Neutrophil (primary cell): Measurements from ENCODE around the gene OAF.

ENCODE experiments used
- H3K27ac ChIP-seq: fragments of 200-600 bp; sonication (generic); 2 replicates; pipeline ENCODE4 v1.5.1; 2016; ENCODE audit warnings: mild to moderate bottlenecking, moderate library complexity
- H3K27me3 ChIP-seq: fragments of 200-600 bp; sonication (generic); 2 replicates; pipeline ENCODE4 v1.6.0; 2016; ENCODE audit warnings: mild to moderate bottlenecking
- H3K36me3 ChIP-seq: fragments of 200-600 bp; sonication (generic); 2 replicates; pipeline ENCODE4 v1.5.1; 2017
- H3K4me1 ChIP-seq, 2 experiments: fragments of 200-600 bp in 1 of 2; sonication (generic) in 1 of 2; 1 replicate in 1 of 2; 2 replicates in 1 of 2; pipeline versions ENCODE4 v1.5.1 to v1.6.1; 2013 to 2016; ENCODE audit warnings: low read depth in 1 of 2, low read length in 1 of 2, mild to moderate bottlenecking in 1 of 2, moderate library complexity in 1 of 2; ENCODE audit not compliant: control insufficient read depth in 1 of 2, insufficient read depth in 1 of 2
- H3K4me3 ChIP-seq, 2 experiments: fragments of 200-600 bp in 1 of 2; sonication (generic) in 1 of 2; 1 replicate in 1 of 2; 2 replicates in 1 of 2; pipeline ENCODE4 v1.5.1; 2013 to 2016; ENCODE audit warnings: low read depth in 1 of 2, low read length in 1 of 2, mild to moderate bottlenecking in 1 of 2, moderate library complexity in 1 of 2
- H3K9me3 ChIP-seq: fragments of 200-600 bp; sonication (generic); 2 replicates; pipeline ENCODE4 v1.5.1; 2016
- CTCF ChIP-seq: fragments of 200-600 bp; sonication (generic); IDR thresholded peaks from 2 replicates; pipeline ENCODE4 v1.5.1; 2016; ENCODE audit warnings: antibody characterized with exemption

Gene OAF

DNA sequence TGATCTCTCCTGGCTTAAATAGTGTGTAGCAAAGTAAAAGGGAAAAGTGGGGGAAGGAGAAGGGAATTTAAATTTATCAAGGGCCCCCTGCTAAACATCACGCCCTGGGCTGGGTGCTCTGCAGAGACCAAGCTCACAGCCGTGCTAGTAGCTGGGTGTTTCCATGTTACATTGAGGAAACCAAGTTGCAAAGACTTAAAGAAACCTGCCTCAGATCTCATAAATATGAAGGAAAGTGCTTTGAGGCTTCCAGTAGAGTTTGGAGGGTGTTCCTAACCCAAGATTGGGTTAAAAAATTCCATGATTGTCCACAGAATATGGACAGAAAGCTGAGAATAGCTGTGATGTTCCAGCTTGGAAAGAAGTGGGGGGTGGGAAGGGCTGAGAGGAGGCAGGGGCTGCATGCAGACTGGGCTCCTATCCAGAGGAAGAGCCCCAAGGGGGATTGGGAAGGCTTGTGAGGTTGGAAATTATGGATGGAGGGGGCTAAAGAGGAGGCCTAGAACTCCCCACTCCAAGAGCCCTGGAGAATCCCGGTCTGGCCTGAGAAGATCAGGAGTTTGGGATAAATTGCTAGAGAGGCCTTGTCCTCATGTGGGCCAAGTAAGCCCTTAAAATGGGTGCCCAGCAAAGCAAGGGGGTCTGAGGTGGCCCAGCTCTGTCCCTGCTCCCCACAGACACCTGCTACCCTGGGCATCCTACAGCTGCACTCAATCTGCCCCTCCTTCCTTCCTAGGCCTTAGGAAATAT is 25.0 kb upstream of the OAF start:
- TF ChIP-seq CTCF: no peak
- Histone ChIP-seq H3K27ac (no peak overlapping the region), H3K9me3 (no peaks in the 10 kb centered on the region), H3K36me3 (no peaks in the 10 kb centered on the region), H3K27me3 (peaks cover 17% of the 10 kb centered on the region), H3K4me3 (no peak overlapping the region), H3K4me1 (no peaks in the 10 kb centered on the region)

- Histone ChIP-seq H3K4me1 (no peaks in the 10 kb centered on the region), H3K9me3 (no peaks in the 10 kb centered on the region), H3K27ac (no peak overlapping the region), H3K4me3 (no peak overlapping the region), H3K36me3 (no peaks in the 10 kb centered on the region), H3K27me3 (peaks cover 22% of the 10 kb centered on the region)
- no peak for TF ChIP-seq CTCF
These were observed 24.4 kb upstream of the OAF start for GRCh38 chr11:120186456-120186773.

DNA sequence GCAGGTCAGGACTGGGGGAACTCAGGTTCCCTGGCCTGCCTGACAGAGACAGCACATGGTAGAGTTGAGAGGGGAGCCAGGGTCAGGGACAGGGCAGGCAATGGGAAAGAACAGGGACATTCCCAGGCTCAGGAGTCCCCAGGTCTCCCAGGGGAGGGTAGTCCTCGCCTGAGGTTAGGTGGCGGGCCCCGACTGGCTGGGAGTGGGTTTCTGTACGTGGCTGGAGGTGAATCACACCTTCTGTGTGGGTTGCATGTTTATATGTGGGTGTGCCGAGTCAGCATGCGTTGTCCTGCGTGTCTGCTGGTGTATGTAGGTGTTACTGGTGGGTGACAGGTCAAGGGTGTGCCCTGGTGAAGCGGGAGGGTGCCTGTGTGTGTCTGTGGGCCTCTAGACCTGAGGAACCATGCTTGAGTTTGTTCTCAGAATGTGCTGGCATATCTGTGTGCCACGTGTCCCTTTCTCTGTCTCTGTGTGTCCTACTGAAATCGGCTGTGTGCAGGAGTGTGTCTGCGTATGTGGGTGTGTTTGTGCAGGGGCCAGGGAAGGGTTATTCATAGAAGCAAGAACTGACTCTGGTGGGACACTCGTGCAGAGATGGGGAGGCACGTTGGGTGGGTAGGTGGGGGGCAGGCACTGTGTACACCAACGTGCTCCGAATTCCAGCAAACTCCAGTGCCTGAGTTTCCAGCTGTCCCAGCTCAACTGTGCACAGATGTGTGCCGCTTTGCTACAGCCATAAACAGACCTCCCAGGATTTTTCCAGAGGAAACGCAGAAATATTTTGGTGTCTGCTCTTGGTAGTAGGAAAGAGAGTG is 23.8 kb upstream of the OAF start:
- Histone ChIP-seq H3K27ac (no peak overlapping the region), H3K9me3 (no peaks in the 10 kb centered on the region), H3K4me1 (no peaks in the 10 kb centered on the region), H3K4me3 (no peak overlapping the region), H3K36me3 (no peaks in the 10 kb centered on the region), H3K27me3 (peaks cover 26% of the 10 kb centered on the region)
- TF ChIP-seq CTCF: no peak

DNA sequence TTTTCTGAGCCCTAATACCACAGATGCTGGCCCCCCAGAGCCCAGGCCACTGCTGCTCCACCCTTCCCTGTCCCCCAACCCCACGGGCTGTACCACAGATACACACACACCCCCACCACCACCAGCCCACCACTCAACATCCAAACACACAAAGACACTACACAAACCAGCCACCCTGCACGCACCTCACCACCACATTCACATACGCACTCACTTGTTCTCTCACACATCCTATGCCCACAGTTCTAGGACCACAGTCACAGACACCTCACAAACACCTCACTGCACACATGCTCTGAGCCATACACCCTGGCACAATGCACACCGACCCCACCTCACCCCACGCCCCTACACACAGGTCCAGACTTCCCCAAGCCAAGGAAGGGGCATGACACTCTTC is 22.5 kb upstream of the OAF start:
- Histone ChIP-seq H3K9me3 (no peaks in the 10 kb centered on the region), H3K27ac (no peak overlapping the region), H3K4me1 (no peaks in the 10 kb centered on the region), H3K27me3 (peaks cover 26% of the 10 kb centered on the region), H3K36me3 (no peaks in the 10 kb centered on the region), H3K4me3 (no peak overlapping the region)
- TF ChIP-seq CTCF: no peak

GRCh38 chr11:120188811-120189455 is 21.9 kb upstream of the OAF start:
- TF ChIP-seq CTCF: no peak
- peaks cover 26% of the 10 kb centered on the region for H3K27me3 ChIP-seq
- H3K4me1 ChIP-seq: no peaks in the 10 kb centered on the region
- H3K27ac ChIP-seq: no peak overlapping the region
- H3K36me3 ChIP-seq: no peaks in the 10 kb centered on the region
- H3K4me3 ChIP-seq: no peak overlapping the region
- no peaks in the 10 kb centered on the region for H3K9me3 ChIP-seq
